Adrenal gland (tissue), 5 donors: ENCODE data around the gene ARFGEF3.

Experiments
- CTCF ChIP-seq, 6 experiments: fragments of 450-650 bp in 4 of 6; fragments of 200-600 bp in 2 of 6; sonication (generic) in 1 of 6; IDR thresholded peaks; 1 replicate in 5 of 6; 2 replicates in 1 of 6; pipeline versions ENCODE4 v1.5.1 to v1.8.0; 2016 to 2021; ENCODE audit warnings: antibody characterized with exemption in 6 of 6, mild to moderate bottlenecking in 2 of 6, moderate library complexity in 1 of 6
- POLR2A ChIP-seq, 2 donors: fragments of 450-650 bp; IDR thresholded peaks; one replicate each; pipeline ENCODE4 v1.6.1; 2017; ENCODE audit warnings: antibody characterized with exemption in 2 of 2, mild to moderate bottlenecking in 2 of 2, moderate library complexity in 1 of 2
- donor health status: DM: no; HTN: no; CAD: no.

GRCh38 chr6:138328210-138328609 is 166.5 kb downstream of the ARFGEF3 start:
- TF ChIP-seq CTCF (IDR thresholded peaks at IDR 0.05) = no peak
- no peak for TF ChIP-seq POLR2A (IDR thresholded peaks at IDR 0.05)
